ENCODE results near the gene CDKN2C. TPM values are rescaled to one million over a fixed set of nuclear protein-coding genes. Genes with fewer than 3 reads are reported as not detected.

Gene CDKN2C
- polyA plus RNA-seq, 1 of the 3 experiments (the other 2 are of a cell fraction), result 27.0 TPM

DNA sequence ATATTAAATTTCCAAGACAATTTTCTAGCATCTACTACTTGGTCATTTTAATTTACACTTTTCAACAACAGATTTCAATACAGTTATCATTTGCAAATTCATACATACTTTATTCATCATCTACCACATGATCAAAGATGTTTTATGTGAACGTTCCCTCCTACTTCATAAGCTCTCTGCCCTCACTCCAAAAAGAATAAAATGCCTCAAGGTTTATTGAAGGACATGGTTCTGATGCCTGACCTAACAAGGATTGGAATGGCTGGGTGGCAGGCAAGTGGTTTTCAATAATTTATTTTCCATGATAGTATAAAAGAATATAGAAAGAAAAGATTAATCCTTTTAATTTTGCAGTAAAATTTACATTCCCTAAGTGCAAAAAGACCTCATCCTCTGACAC lies 5.4 kb downstream of the CDKN2C start:
- Histone ChIP-seq H3K9me2 (no peaks in the 10 kb centered on the region), H3K4me1 (ENCODE audit: control insufficient read depth in 1 of 2, insufficient read depth in 2 of 2, low read depth in 1 of 2, low read length in 1 of 2) (peaks cover 12 to 15% of the 10 kb centered on the region in 2 experiments; a peak in 3 of 4 replicates), H3K27me3 (ENCODE audit: insufficient read depth) (no peaks in the 10 kb centered on the region), H3K79me2 (ENCODE audit: insufficient read depth) (peaks cover 80% of the 10 kb centered on the region), H3K9ac (peak overlapping the region; percentile 98; the same call in 1 of the 2 replicates), H3K4me3 (ENCODE audit: low read depth in 2 of 2, low read length in 1 of 2) (no peak overlapping the region), H3K9me3 (no peaks in the 10 kb centered on the region), H3K4me2 (no peak overlapping the region), H3K27ac (ENCODE audit: low read depth in 2 of 2, low read length in 1 of 2) (peak overlapping the region in 1 of 2 experiments; percentile 94; a peak in 3 of 4 replicates), H3F3A (replicated peaks; ENCODE audit: insufficient read depth) (peaks cover 24% of the 10 kb centered on the region), H3K36me3 (replicated peaks in 1 of 2; ENCODE audit: control insufficient read depth in 1 of 2, insufficient read depth in 2 of 2, low read length in 1 of 2) (peaks cover 8 to 10% of the 10 kb centered on the region in 2 experiments), H4K20me1 (ENCODE audit: insufficient read depth) (no peaks in the 10 kb centered on the region), H2AFZ (ENCODE audit: low read depth) (peak overlapping the region; percentile 85; the same call in 1 of the 2 replicates)
- 61% methylated on average over 1 of the region's 1 CpG for WGBS (ENCODE audit: low lambda C conversion rate)
- TF ChIP-seq PBX3 (IDR thresholded peaks at IDR 0.05) (no peak), TEAD4 (IDR thresholded peaks at IDR 0.05; ENCODE audit: borderline replicate concordance, insufficient read depth) (no peak), GATA2 (CRISPR knock-in tag; IDR thresholded peaks at IDR 0.05) (no peak), ELF1 (IDR thresholded peaks at IDR 0.05) (no peak), SMC3 (IDR thresholded peaks at IDR 0.05; ENCODE audit: low read depth, low read length) (no peak), CHD2 (IDR thresholded peaks at IDR 0.05; ENCODE audit: low read length, partially characterized antibody) (no peak), TCF12 (IDR thresholded peaks at IDR 0.05) (no peak), IRF3 (IDR thresholded peaks at IDR 0.05; ENCODE audit: low read depth, low read length) (no peak), NFIC (IDR thresholded peaks at IDR 0.05; ENCODE audit: borderline replicate concordance) (no peak), RCOR1 (IDR thresholded peaks at IDR 0.05; ENCODE audit: low read length) (no peak), GABPA (IDR thresholded peaks at IDR 0.05; ENCODE audit: low read depth) (no peak), RAD21 (IDR thresholded peaks at IDR 0.05; ENCODE audit: low read length) (no peak), RXRA (IDR thresholded peaks at IDR 0.05; ENCODE audit: borderline replicate concordance, low read depth) (no peak), SIN3A (IDR thresholded peaks at IDR 0.05; ENCODE audit: borderline replicate concordance, low read depth, low read length) (no peak)
- TF ChIP-seq, protein P1, sequence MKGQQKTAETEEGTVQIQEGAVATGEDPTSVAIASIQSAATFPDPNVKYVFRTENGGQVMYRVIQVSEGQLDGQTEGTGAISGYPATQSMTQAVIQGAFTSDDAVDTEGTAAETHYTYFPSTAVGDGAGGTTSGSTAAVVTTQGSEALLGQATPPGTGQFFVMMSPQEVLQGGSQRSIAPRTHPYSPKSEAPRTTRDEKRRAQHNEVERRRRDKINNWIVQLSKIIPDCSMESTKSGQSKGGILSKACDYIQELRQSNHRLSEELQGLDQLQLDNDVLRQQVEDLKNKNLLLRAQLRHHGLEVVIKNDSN (IDR thresholded peaks at IDR 0.05; ENCODE audit: borderline replicate concordance, low read depth), result no peak
- ChIA-PET CTCF (no interaction called here), POLR2A (no interaction called here)
- DNase-seq, result no peak

All from SK-N-SH (cell line).